Measurements from ENCODE around the gene GABRR2.

DNA sequence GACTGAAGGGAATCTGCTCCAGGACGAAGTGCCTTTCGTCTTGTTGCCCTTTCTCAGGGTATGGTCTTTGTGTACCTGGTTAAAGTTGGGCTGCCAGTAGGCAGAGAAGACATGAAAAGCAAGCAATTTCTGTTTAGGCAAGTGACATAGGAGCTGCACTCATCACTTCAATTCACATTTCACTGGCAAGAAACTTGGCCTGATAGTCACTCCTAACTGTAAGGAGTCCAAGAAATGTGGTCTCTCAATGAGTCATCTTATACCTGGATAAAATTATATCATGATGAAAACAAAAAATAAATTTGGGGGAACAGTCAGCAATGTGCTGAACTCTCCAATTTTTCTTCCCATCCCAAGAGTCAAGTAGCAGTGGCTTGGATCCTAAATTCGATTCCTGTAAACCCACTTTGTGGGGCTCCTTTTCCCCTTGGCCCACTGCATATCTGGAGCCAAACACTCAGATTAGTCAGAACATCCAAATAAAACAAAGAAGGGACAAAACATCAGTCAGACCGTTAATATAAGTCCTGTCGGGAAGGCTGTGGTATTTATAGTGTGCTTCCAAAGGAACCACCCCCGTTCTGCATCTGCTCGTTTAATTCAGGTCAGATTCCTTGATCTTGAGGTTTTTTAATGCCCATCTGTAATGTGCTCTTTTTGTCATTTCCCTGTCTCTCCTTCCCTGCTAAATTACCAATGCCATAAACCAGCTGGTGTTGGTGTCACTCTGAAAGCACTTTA lies 93.0 kb downstream of the GABRR2 start:
- TF ChIP-seq RAD21 (IDR thresholded peaks at IDR 0.05) (no peak), CTCF (IDR thresholded peaks at IDR 0.05; ENCODE audit: low read depth, low read length, missing input control) (no peak), REST (IDR thresholded peaks at IDR 0.05) (no peak), RXRA (IDR thresholded peaks at IDR 0.05) (no peak), GABPA (IDR thresholded peaks at IDR 0.05 in 1 of 2, conservative IDR thresholded peaks at IDR 0.05 in 1 of 2) (no peak), YY1 (IDR thresholded peaks at IDR 0.05) (no peak), HNF4G (IDR thresholded peaks at IDR 0.05) (no peak), EGR1 (IDR thresholded peaks at IDR 0.05; ENCODE audit: low read depth in 2 of 2) (no peak)
- TF ChIP-seq, protein P1, sequence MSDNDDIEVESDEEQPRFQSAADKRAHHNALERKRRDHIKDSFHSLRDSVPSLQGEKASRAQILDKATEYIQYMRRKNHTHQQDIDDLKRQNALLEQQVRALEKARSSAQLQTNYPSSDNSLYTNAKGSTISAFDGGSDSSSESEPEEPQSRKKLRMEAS (IDR thresholded peaks at IDR 0.05): no peak
